OCI-LY1 (cell line): ENCODE data around the gene SECTM1.

ENCODE experiments used
- CTCF ChIP-seq: fragments of 200-600 bp; sonication (generic), shearing (Covaris generic); IDR thresholded peaks from 2 replicates; pipeline ENCODE4 v1.5.1; 2017; ENCODE audit warnings: mild to moderate bottlenecking, antibody characterized with exemption, low read length, moderate library complexity, mixed read lengths
- EZH2 ChIP-seq: fragments of 200-600 bp; sonication (generic), shearing (Covaris generic); IDR thresholded peaks from 2 replicates; pipeline ENCODE4 v1.8.0; 2017; ENCODE audit warnings: borderline replicate concordance, mixed run types, mild to moderate bottlenecking, antibody characterized with exemption, low read length, moderate library complexity, mixed read lengths

- no peak for TF ChIP-seq EZH2
- no peak for TF ChIP-seq CTCF
Observed at GRCh38 chr17:82373731-82374625, 40.4 kb upstream of the SECTM1 start.
